GM18520 (cell line): Measurements from ENCODE around the gene RANBP17.
"Not testable (repeated sequence)": the region's sequence is repeated elsewhere in the genome, so short reads cannot be mapped to it uniquely, and the experiment has no call there.

Experiments
- ATAC-seq: cut with Tn5 transposase; IDR thresholded peaks from one replicate; pipeline ENCODE4 v1.9.1; 2021; ENCODE audit not compliant: unreplicated experiment

Gene RANBP17

DNA sequence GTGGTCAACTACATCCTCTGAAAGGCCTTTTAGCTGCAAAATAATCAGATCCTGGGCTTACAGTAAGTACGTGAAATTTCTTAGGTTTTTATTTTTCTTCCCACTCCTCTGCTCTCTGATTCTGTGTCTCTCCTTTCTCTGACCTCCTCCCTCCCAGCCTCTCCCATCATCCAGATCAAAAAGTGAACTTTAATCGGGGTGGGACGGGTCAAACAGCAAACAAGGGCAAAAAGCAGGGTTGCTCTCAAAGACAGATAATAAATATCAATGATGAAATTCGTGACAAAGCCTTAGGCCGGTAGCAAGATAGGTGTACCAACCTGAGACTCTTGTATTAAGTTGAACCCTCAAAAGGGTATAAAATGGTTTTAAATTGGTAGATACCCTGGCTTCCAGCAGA lies 76.1 kb downstream of the RANBP17 start:
- no peak for ATAC-seq

- ATAC-seq, result no peak
These were observed 77.4 kb downstream of the RANBP17 start for GRCh38 chr5:170939178-170939577.

DNA sequence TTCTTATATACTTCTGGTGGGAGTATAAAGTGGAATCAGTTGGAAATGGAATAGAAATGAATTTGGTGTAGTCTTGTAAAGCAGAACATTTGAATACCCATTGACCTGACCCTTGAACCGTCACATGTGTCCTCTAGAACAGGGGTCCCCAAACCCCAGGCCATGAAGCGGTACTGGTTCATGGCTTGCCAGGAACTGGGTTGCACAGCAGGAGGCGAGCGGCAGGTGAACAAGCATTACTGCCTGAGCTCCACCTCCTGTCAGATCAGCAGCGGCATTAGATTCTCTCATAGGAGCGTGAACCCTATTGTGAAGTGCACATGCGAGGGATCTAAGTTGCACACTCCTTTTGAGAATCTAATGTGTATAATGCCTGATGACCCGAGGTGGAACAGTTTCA lies 80.0 kb downstream of the RANBP17 start:
- ATAC-seq, result no peak

GRCh38 chr5:170945275-170945674 lies 83.5 kb downstream of the RANBP17 start:
- no peak for ATAC-seq

- no peak for ATAC-seq
These were observed 98.7 kb downstream of the RANBP17 start for GRCh38 chr5:170960567-170960966.

DNA sequence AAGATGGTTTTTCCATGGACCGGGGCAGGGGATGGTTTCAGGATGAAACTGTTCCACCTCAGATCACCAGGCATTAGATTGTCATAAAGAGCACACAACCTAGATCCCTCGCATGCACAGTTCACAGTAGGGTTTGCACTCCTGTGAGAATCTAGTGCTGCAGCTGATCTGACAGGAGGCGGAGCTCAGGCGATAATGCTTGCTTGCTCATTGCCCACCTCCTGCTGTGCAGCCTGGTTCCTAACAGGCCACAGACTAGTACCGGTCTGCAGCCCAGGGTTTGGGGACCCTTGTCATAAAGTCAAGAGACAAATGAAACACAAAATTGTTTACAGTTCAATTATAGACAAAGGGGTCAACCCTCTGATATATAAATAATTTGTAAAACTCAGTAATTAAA lies 101.7 kb downstream of the RANBP17 start:
- ATAC-seq, result no peak

GRCh38 chr5:170974461-170974860 lies 112.6 kb downstream of the RANBP17 start:
- ATAC-seq, result no peak

DNA sequence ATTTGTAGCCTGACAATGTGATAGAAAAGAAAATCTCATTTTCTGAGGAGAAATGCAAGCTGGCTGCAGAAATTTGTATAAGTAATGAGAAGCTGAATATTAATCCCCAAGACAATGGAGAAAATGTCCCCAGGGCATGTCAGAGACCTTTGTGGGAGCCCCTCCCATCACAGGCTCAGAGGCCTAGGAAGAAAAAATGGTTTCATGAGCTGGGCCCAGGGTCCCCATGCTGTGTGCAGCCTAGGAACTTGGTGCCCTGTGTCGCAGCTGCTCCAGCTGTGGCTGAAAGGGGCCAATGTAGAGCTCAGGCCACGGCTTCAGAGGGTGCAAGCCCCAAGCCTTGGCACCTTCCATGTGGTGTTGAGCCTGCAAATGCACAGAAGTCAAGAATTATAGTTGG lies 118.4 kb downstream of the RANBP17 start:
- not testable (repeated sequence) for ATAC-seq

DNA sequence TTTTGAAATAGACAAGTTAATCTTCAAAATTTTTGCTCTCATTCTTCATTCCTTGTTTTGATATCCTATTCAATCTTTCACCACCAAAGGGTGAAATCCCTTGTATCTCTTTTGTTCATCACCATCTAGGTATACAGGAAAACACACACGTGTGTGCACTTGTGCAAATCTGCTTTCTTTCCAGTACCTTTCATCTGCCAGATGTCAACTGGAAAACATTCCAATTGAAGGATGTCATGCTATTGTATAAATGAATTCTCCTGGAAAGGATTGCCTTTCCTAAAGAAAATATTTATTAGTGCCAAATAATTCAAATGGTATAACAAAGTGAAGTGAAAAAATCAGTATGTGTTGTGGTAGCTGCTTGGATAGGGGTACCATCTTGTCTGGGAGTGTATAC lies 123.7 kb downstream of the RANBP17 start:
- no peak for ATAC-seq

- ATAC-seq, result no peak
These were observed 124.8 kb downstream of the RANBP17 start for GRCh38 chr5:170986598-170986997.

GRCh38 chr5:170993476-170993875 lies 131.7 kb downstream of the RANBP17 start:
- no peak for ATAC-seq

- ATAC-seq, result no peak
These were observed 148.3 kb downstream of the RANBP17 start for GRCh38 chr5:171010086-171010485.

DNA sequence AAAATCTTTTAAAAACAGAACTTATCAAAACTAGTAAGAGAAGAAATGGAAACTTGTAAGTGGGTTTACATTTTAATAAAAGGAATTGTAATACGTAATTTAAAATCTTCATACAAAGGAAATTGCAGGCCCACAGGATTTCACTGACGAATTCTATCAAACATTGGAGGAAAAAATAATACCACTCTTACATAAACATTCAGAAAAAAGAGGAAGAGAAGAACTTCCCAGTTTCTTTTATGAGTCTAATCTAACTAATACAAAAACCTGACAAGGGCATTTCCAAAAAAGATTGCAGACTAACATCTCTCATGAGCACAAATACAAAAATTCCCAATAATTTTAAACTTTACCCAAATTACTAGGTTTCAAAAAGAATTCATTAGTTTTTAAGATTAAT lies 149.0 kb downstream of the RANBP17 start:
- no peak for ATAC-seq

DNA sequence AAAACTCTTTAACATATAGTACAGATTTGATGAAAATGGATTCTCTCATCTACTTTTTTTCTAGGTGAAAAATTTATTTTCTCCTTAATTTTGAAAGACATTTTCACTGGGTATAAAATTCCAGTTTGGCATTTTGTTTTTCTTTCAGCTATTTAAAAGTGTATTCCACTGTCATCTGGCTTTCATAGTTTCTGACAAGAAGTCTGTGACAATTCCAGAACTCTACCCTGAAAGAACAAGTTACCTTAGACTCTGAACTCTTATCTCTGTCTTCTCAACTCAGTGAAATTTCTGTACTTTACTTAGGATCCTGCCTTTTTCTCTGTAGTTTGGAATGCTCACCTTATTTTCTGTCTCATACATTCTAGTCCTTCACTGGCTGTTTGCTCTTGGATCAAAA lies 161.7 kb downstream of the RANBP17 start:
- ATAC-seq, result no peak

DNA sequence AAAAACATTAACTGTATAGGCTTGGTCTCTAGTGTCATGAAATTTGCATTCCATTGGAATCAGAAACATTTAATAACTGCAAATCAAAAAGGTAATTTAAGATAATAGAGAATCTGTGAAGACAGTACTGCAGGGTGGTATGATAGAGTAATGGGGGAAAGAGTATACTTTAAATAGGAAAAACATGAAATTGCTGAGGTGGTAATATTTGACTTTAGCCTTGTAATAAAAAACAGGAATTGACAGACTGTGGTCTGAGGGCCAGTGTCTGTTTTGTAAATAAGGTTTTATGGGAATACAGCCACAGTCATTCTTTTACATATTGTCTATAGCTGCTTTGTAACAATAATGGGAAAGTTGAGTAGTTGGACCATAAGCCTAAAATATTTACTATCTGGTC lies 162.3 kb downstream of the RANBP17 start:
- ATAC-seq, result no peak

DNA sequence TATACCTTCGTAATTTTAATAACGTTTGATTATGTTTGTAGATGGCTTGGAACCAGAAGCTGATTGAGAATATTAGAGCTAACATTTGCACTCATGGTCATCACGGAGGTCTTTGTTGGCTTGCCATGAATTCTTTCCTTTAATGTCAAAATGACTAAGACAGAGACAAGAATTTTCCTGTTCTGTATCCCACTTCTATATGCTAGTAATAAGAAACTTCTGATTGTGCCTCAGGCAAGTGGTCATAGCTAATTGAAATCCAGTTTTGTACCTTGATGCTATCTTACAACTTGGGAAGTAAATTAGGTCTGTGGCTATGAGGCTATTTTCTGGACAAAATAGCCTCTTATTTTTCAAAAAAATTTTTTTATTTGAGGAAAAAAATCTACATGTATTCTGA lies 167.6 kb downstream of the RANBP17 start:
- ATAC-seq, result no peak

DNA sequence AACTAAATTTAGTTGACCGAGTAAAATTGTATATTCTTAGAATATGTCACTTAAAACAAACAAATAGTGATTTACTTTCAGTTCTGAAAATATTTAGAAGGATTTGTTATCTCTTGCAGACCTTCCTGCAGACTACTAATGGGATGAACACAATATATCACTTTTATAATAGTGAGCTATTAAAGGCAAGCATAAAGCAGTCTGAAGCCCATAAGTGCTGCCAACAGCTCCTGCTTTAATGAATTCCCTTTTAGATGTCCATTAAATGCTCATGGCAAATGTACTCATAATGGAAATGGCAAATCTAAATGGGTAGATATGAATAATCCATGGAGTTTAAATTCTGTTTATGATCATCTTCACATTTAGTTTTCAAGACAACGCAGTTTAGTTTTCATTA lies 170.2 kb downstream of the RANBP17 start:
- no peak for ATAC-seq

GRCh38 chr5:171032435-171032973 lies 170.7 kb downstream of the RANBP17 start:
- no peak for ATAC-seq

DNA sequence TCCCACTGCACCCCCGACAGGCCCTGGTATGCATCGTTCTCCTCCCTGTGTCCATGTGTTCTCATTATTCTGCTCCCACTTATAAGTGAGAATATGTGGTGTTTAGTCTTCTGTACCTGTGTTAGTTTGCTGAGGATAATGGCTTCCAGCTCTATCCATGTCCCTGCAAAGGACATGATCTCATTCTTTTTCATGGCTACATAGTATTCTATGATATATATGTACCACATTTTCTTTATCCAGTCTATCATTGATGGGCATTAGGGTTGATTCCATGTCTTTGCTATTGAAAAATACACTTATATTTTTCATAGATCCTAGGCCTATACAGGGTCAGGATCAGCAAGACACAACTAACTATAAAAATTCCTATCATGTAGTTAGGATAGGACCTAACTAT lies 180.1 kb downstream of the RANBP17 start:
- not testable (repeated sequence) for ATAC-seq

DNA sequence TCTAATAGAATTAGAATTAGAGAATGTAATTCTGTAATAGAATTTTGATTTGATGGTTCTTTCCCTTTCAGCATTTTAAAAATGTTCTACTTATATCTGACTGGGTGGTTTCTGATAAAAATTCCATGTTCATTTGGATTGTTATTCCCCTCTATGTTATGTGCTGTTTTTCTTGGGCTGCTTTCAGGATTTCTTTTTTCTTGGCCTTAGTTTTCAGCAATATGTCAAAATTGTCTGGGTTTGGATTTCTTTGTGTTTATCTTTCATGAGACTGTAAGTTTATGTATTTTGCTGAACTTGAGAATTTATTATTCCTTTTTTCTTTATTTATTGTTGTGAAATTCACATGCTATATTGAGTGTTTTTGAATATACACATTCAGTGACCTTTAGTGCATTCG lies 189.1 kb downstream of the RANBP17 start:
- ATAC-seq, result no peak

DNA sequence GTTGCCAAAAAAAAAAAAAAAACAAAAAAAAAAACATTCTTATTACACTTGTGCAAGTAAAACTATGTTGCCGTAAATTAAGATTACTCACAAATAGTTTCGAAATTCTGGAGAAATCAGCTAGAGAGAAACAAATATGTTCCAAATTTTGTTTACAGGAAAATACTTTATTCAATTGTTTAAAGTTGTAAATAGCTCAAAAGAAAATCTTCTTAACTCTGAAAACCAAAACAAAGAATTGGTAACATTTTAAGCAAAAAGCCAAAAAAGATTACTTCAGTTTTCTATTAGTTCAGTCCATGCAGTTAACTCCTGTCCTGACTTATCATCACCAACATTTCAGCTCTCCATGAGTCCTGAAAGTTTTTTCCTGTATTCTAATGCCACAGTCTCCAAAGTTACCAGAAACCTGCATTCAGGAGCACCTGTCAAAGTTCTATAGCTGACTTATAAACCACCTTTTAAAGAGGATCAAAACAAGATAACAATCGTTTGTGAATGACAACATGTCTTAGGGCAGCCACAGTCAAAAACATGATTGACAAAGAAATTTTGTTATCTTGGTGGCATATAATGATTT lies 194.1 kb downstream of the RANBP17 start:
- ATAC-seq, result no peak

DNA sequence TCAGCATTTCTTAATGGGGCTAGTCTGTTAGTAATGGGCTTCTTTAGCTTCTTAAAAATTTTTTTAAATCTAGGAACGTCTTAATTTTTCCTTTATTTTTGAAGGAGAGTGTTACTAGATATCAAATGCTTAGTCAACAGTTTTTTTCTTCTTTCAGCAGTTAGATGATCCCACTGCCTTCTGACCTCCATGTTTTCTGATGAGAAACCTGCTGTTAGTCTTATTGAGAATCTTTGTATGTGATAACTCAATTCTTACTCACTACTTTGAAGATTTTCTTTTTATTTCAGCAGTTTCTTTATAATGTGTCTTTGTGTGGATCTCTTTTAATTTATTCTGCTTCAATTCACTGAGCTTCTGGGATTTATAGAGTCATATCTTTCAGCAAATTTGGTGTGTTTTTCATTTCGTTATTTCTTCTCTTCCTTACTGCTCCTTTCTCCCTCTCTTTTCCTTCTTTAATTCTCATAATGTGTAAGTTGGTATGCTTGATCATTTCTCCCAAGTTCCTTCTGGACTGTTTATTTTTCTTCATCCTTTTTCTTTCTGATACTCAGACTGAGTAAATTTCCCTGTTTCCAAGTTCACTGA lies 205.8 kb downstream of the RANBP17 start:
- no peak for ATAC-seq

- no peak for ATAC-seq
These were observed 212.9 kb downstream of the RANBP17 start for GRCh38 chr5:171074747-171075146.
